WTC11 (cell line): Measurements from ENCODE around the gene REPIN1. TPM values are rescaled to one million over a fixed set of nuclear protein-coding genes. Genes with fewer than 3 reads are reported as not detected.

Source experiments
- ATAC-seq: fragments of 200-7000 bp; cut with Tn5 transposase; 2 replicates; pipeline ENCODE4 v1.10.0; 2021; ENCODE audit warnings: mild to moderate bottlenecking, moderate library complexity
- CTCF ChIA-PET: fragments of 300-600 bp; sonication (Branson Sonifier 250); formaldehyde crosslinking; loops from one replicate; lab custom pipeline; 2021; ENCODE audit warnings: antibody characterized with exemption; lab: Charles Lee
- POLR2A ChIA-PET: fragments of 350-600 bp; sonication (Branson Sonifier 250); formaldehyde crosslinking; loops from one replicate; lab custom pipeline; 2021; ENCODE audit warnings: antibody characterized with exemption; lab: Charles Lee
- DNase-seq: peaks from one replicate; pipeline ENCODE4 v3.0.0; 2021; ENCODE audit warnings: low spot score
- H3K27ac Mint-ChIP-seq: 2 replicates; pipeline ENCODE4 v1.8.0; 2021; ENCODE audit warnings: mixed read lengths
- H3K27me3 Mint-ChIP-seq: 2 replicates; pipeline ENCODE4 v1.8.0; 2021; ENCODE audit warnings: low read depth, mild to moderate bottlenecking, moderate library complexity, mixed read lengths
- H3K36me3 Mint-ChIP-seq: 2 replicates; pipeline ENCODE4 v1.8.0; 2021; ENCODE audit warnings: mixed read lengths
- H3K4me1 Mint-ChIP-seq: 2 replicates; pipeline ENCODE4 v1.8.0; 2022; ENCODE audit warnings: mixed read lengths
- H3K4me3 Mint-ChIP-seq: 2 replicates; pipeline ENCODE4 v1.8.0; 2021; ENCODE audit warnings: mild to moderate bottlenecking, moderate library complexity, mixed read lengths
- H3K9me3 Mint-ChIP-seq: 2 replicates; pipeline ENCODE4 v1.8.0; 2021; ENCODE audit warnings: mixed read lengths
- ARID4B ChIP-seq: sonication (generic); formaldehyde crosslinking; IDR thresholded peaks from 2 replicates; pipeline ENCODE4 v1.8.0; 2023; ENCODE audit warnings: missing genetic modification reagents, mild to moderate bottlenecking, borderline replicate concordance
- CREB1 ChIP-seq: sonication (generic); formaldehyde crosslinking; IDR thresholded peaks from 2 replicates; pipeline ENCODE4 v1.8.0; 2023; ENCODE audit warnings: mild to moderate bottlenecking, missing genetic modification reagents
- E2F5 ChIP-seq: sonication (generic); formaldehyde crosslinking; IDR thresholded peaks from 2 replicates; pipeline ENCODE4 v1.8.1; 2022; ENCODE audit warnings: mild to moderate bottlenecking, moderate library complexity, missing genetic modification reagents
- FOXK1 ChIP-seq: sonication (generic); formaldehyde crosslinking; IDR thresholded peaks from 2 replicates; pipeline ENCODE4 v1.8.0; 2022; ENCODE audit warnings: mild to moderate bottlenecking, moderate library complexity, missing genetic modification reagents
- FOXP1 ChIP-seq: sonication (generic); formaldehyde crosslinking; IDR thresholded peaks from 2 replicates; pipeline ENCODE4 v1.8.0; 2022; ENCODE audit warnings: missing genetic modification reagents, mild to moderate bottlenecking, moderate library complexity, borderline replicate concordance
- GABPB1 ChIP-seq: sonication (generic); formaldehyde crosslinking; IDR thresholded peaks from 2 replicates; pipeline ENCODE4 v1.8.1; 2023; ENCODE audit warnings: mild to moderate bottlenecking, missing genetic modification reagents
- GTF2I ChIP-seq: fragments of 250-450 bp; sonication (Bioruptor Pico); conservative IDR thresholded peaks from 2 replicates; pipeline ENCODE4 v1.4.0; 2021; ENCODE audit warnings: mild to moderate bottlenecking
- IRF1 ChIP-seq: sonication (generic); formaldehyde crosslinking; IDR thresholded peaks from 2 replicates; pipeline ENCODE4 v1.8.0; 2023; ENCODE audit warnings: missing genetic modification reagents
- IRF2 ChIP-seq: sonication (generic); formaldehyde crosslinking; IDR thresholded peaks from 2 replicates; pipeline ENCODE4 v1.8.0; 2022; ENCODE audit warnings: low read depth, missing genetic modification reagents, borderline replicate concordance
- JAZF1 ChIP-seq: fragments of 250-450 bp; sonication (Bioruptor Pico); IDR thresholded peaks from 2 replicates; pipeline ENCODE4 v1.9.0; 2021; ENCODE audit warnings: moderate library complexity, mild to moderate bottlenecking, inconsistent platforms
- MLX ChIP-seq: sonication (generic); formaldehyde crosslinking; IDR thresholded peaks from 2 replicates; pipeline ENCODE4 v1.8.1; 2023; ENCODE audit warnings: mild to moderate bottlenecking, missing genetic modification reagents, moderate library complexity
- NR1H2 ChIP-seq: sonication (generic); formaldehyde crosslinking; IDR thresholded peaks from 2 replicates; pipeline ENCODE4 v1.9.0; 2021; ENCODE audit warnings: mild to moderate bottlenecking, moderate library complexity, missing genetic modification reagents
- PRRX2 ChIP-seq: fragments of 250-450 bp; sonication (Bioruptor Pico); IDR thresholded peaks from 2 replicates; pipeline ENCODE4 v1.8.0; 2021; ENCODE audit warnings: mild to moderate bottlenecking
- RELA ChIP-seq: sonication (generic); formaldehyde crosslinking; IDR thresholded peaks from 2 replicates; pipeline ENCODE4 v1.8.1; 2022; ENCODE audit warnings: missing genetic modification reagents, mild to moderate bottlenecking, borderline replicate concordance
- SMAD3 ChIP-seq: sonication (generic); formaldehyde crosslinking; IDR thresholded peaks from 2 replicates; pipeline ENCODE4 v1.8.0; 2022; ENCODE audit warnings: missing genetic modification reagents, mild to moderate bottlenecking, borderline replicate concordance
- SP1 ChIP-seq: sonication (generic); formaldehyde crosslinking; conservative IDR thresholded peaks from 2 replicates; pipeline ENCODE4 v1.8.1; 2022; ENCODE audit warnings: missing genetic modification reagents
- STAT6 ChIP-seq: sonication (generic); formaldehyde crosslinking; conservative IDR thresholded peaks from 2 replicates; pipeline ENCODE4 v1.8.1; 2023; ENCODE audit warnings: mild to moderate bottlenecking, low read depth, missing genetic modification reagents, moderate library complexity
- TCF7 ChIP-seq: sonication (generic); formaldehyde crosslinking; IDR thresholded peaks from 2 replicates; pipeline ENCODE4 v1.8.0; 2022; ENCODE audit warnings: mild to moderate bottlenecking, low read depth, missing genetic modification reagents, moderate library complexity
- TEAD1 ChIP-seq: sonication (generic); formaldehyde crosslinking; IDR thresholded peaks from 2 replicates; pipeline ENCODE4 v1.8.0; 2022; ENCODE audit warnings: mild to moderate bottlenecking, missing genetic modification reagents
- TEAD4 ChIP-seq: sonication (generic); formaldehyde crosslinking; IDR thresholded peaks from 2 replicates; pipeline ENCODE4 v1.8.0; 2022; ENCODE audit warnings: mild to moderate bottlenecking, missing genetic modification reagents
- TP53 ChIP-seq: sonication (generic); formaldehyde crosslinking; IDR thresholded peaks from 2 replicates; pipeline ENCODE4 v1.8.1; 2023; ENCODE audit warnings: mild to moderate bottlenecking, missing genetic modification reagents
- ZBTB21 ChIP-seq: sonication (generic); formaldehyde crosslinking; IDR thresholded peaks from 2 replicates; pipeline ENCODE4 v1.8.1; 2023; ENCODE audit warnings: mild to moderate bottlenecking, missing genetic modification reagents, borderline replicate concordance
- ZNF121 ChIP-seq: sonication (generic); formaldehyde crosslinking; IDR thresholded peaks from 2 replicates; pipeline ENCODE4 v1.8.0; 2023; ENCODE audit warnings: missing genetic modification reagents
- ZNF138 ChIP-seq: sonication (generic); formaldehyde crosslinking; conservative IDR thresholded peaks from 2 replicates; pipeline ENCODE4 v1.8.1; 2022; ENCODE audit warnings: mild to moderate bottlenecking, moderate library complexity, missing genetic modification reagents
- ZNF396 ChIP-seq: fragments of 250-450 bp; sonication (Bioruptor Pico); IDR thresholded peaks from 2 replicates; pipeline ENCODE4 v1.8.0; 2021; ENCODE audit warnings: mild to moderate bottlenecking, moderate library complexity, borderline replicate concordance
- total RNA-seq: library from RNA; stranded (reverse); gene quantifications from 3 replicates; pipeline ENCODE4 v1.2.3, GENCODE V29; 2021

REPIN1 gene
- total RNA-seq, 1 experiment from 2014 or later: 130 TPM

GRCh38 chr7:150417239-150417638 is 48.6 kb downstream of the REPIN1 start:
- no peak for DNase-seq
- TF ChIP-seq RELA (CRISPR knock-in tag) (no peak), IRF2 (CRISPR knock-in tag) (no peak), IRF1 (CRISPR knock-in tag) (no peak), ZBTB21 (no peak), ZNF396 (CRISPR knock-in tag) (no peak), CREB1 (CRISPR knock-in tag) (no peak), JAZF1 (CRISPR knock-in tag) (no peak), E2F5 (no peak), FOXK1 (CRISPR knock-in tag) (no peak), TEAD1 (CRISPR knock-in tag) (no peak), TP53 (CRISPR knock-in tag) (no peak)
- no peak overlapping the region for H3K27ac Mint-ChIP-seq
- no peaks in the 10 kb centered on the region for H3K36me3 Mint-ChIP-seq
- H3K4me1 Mint-ChIP-seq: peaks cover 19% of the 10 kb centered on the region
- no peak overlapping the region for H3K4me3 Mint-ChIP-seq
- POLR2A ChIA-PET: no interaction called here
- CTCF ChIA-PET: interaction anchor here (0.6 to 2.0 kb wide), 8 partner anchors 10 to 82 kb away, joined by 3 to 9 read pairs (median 4); no protein-coding TSS in a partner anchor
- no peaks in the 10 kb centered on the region for H3K9me3 Mint-ChIP-seq
- H3K27me3 Mint-ChIP-seq: no peaks in the 10 kb centered on the region; the same call in 1 of the 2 replicates
- ATAC-seq: no peak

- DNase-seq: no peak
- no peak for ATAC-seq
- H3K36me3 Mint-ChIP-seq: no peaks in the 10 kb centered on the region
- no peak for TF ChIP-seq ZNF121 (CRISPR knock-in tag)
- no peak for TF ChIP-seq MLX (CRISPR knock-in tag)
- no peak for TF ChIP-seq ARID4B (CRISPR knock-in tag)
- TF ChIP-seq, all 79 proteins: peak for 0
- peaks cover 25% of the 10 kb centered on the region for H3K4me1 Mint-ChIP-seq
- H3K27ac Mint-ChIP-seq: no peak overlapping the region
- no peaks in the 10 kb centered on the region for H3K9me3 Mint-ChIP-seq
- H3K27me3 Mint-ChIP-seq: no peaks in the 10 kb centered on the region; the same call in 1 of the 2 replicates
- H3K4me3 Mint-ChIP-seq: no peak overlapping the region
- POLR2A ChIA-PET: no interaction called here
- CTCF ChIA-PET: interaction anchor here (0.6 to 2.0 kb wide), 10 partner anchors 10 to 83 kb away, joined by 3 to 9 read pairs (median 4); no protein-coding TSS in a partner anchor
Measured at GRCh38 chr7:150417863-150418262, 49.2 kb downstream of the REPIN1 start.

- Mint-ChIP-seq H3K4me3 (no peak overlapping the region), H3K4me1 (peaks cover 26% of the 10 kb centered on the region), H3K36me3 (no peaks in the 10 kb centered on the region), H3K9me3 (peaks cover 15% of the 10 kb centered on the region), H3K27me3 (no peaks in the 10 kb centered on the region; the same call in 1 of the 2 replicates), H3K27ac (no peak overlapping the region)
- no peak for TF ChIP-seq STAT6 (CRISPR knock-in tag)
- no peak for TF ChIP-seq ZNF138 (CRISPR knock-in tag)
- no peak for TF ChIP-seq TEAD4 (CRISPR knock-in tag)
- no peak for TF ChIP-seq GABPB1 (CRISPR knock-in tag)
- TF ChIP-seq TCF7 (CRISPR knock-in tag): no peak
- no peak for TF ChIP-seq GTF2I (CRISPR knock-in tag)
- no peak for TF ChIP-seq NR1H2 (CRISPR knock-in tag)
- TF ChIP-seq SP1 (CRISPR knock-in tag): no peak
- no peak for TF ChIP-seq FOXP1 (CRISPR knock-in tag)
- TF ChIP-seq SMAD3 (CRISPR knock-in tag): no peak
- TF ChIP-seq PRRX2 (CRISPR knock-in tag): no peak
- no peak for ATAC-seq
- ChIA-PET POLR2A (no interaction called here), CTCF (interaction anchor here (1.2 kb wide), 1 partner anchor 17 kb away, joined by 3 read pairs; no protein-coding TSS in a partner anchor)
- no peak for DNase-seq
Measured at GRCh38 chr7:150420242-150420641, 51.6 kb downstream of the REPIN1 start.
